Pulmonary artery endothelial cell (primary cell): ENCODE measurements around the gene SCNN1B. TPM values are rescaled to one million over a fixed set of nuclear protein-coding genes. Genes with fewer than 3 reads are reported as not detected.
"Not testable (repeated sequence)": the region's sequence is repeated elsewhere in the genome, so short reads cannot be mapped to it uniquely, and the experiment has no call there.

Experiments
- DNase-seq: peaks from one replicate; pipeline ENCODE4 v3.0.0-alpha.2; 2011; ENCODE audit warnings: low read depth, low spot score
- total RNA-seq: library from RNA; depleted of rRNA; stranded (reverse); fragments of >200 nt; gene quantifications from 2 replicates; pipeline ENCODE4 v1.2.3, GENCODE V29; 2014

SCNN1B gene
- total RNA-seq, 1 donor from 2014 or later, result not detected

DNA sequence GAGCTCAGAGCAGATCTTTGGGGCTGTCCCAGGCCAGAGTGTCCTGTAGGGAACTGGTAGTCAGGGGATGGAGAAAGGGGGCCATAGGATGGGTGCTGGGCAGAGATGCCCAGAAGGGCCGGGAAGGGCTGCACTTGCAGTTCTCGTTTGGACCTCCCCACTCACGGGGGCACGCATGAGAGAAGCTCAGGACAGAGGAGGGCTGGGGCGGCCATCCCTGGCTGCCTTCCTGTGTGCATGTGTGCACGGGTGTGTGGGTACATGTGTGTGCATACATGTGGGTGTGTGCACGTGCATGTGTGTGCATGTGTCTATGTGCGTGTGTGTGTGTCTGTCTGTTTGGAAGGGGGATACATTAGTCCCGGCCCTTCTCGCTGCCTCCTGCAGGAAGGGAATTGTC lies 77.6 kb downstream of the SCNN1B start:
- no peak for DNase-seq

- no peak for DNase-seq
Measured at GRCh38 chr16:23380501-23380951, 78.4 kb downstream of the SCNN1B start.

DNA sequence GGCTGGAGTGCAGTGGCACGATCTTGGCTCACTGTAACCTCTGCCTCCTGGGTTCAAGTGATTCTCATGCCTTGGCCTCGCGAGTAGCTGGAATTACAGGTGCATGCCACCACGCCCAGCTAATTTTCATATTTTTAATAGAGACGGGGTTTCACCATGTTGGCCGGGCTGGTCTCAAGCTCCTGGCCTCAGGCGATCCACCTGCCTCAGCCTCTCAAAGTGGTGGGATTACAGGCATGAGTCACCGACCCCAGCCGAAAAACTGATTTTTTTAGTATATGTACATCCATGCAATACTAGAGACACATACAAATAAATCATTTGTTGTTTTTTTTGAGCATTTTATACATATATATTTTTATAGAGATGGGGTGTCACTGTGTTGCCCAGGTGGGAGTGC lies 79.6 kb downstream of the SCNN1B start:
- not testable (repeated sequence) for DNase-seq

- no peak for DNase-seq
Measured at GRCh38 chr16:23382279-23382678, 80.2 kb downstream of the SCNN1B start.

GRCh38 chr16:23383881-23384280 lies 81.8 kb downstream of the SCNN1B start:
- DNase-seq, result no peak

GRCh38 chr16:23384878-23385277 lies 82.8 kb downstream of the SCNN1B start:
- DNase-seq, result no peak

GRCh38 chr16:23385441-23385840 lies 83.3 kb downstream of the SCNN1B start:
- DNase-seq, result no peak

- no peak for DNase-seq
Measured at GRCh38 chr16:23387666-23388065, 85.6 kb downstream of the SCNN1B start.

GRCh38 chr16:23388786-23389185 lies 86.7 kb downstream of the SCNN1B start:
- DNase-seq, result no peak

GRCh38 chr16:23389201-23389600 lies 87.1 kb downstream of the SCNN1B start:
- no peak for DNase-seq

DNA sequence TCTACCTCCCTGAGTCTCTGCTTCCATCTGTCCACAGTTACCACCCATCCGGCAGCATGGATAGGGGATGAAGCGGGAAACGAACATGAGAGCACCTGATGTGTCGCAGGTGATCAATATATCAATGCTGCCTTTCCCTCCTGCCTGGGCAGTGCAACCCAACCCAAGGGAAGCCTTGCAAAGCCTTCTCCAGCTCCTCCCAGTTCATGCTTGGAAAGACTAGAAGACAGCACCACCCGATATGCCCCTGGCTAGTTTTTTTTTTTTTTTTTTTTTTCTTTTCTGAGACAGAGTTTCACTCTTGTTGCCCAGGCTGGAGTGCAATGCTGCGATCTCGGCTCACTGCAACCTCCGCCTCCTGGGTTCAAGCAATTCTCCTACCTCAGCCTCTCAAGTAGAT lies 87.8 kb downstream of the SCNN1B start:
- DNase-seq, result not testable (repeated sequence)

DNA sequence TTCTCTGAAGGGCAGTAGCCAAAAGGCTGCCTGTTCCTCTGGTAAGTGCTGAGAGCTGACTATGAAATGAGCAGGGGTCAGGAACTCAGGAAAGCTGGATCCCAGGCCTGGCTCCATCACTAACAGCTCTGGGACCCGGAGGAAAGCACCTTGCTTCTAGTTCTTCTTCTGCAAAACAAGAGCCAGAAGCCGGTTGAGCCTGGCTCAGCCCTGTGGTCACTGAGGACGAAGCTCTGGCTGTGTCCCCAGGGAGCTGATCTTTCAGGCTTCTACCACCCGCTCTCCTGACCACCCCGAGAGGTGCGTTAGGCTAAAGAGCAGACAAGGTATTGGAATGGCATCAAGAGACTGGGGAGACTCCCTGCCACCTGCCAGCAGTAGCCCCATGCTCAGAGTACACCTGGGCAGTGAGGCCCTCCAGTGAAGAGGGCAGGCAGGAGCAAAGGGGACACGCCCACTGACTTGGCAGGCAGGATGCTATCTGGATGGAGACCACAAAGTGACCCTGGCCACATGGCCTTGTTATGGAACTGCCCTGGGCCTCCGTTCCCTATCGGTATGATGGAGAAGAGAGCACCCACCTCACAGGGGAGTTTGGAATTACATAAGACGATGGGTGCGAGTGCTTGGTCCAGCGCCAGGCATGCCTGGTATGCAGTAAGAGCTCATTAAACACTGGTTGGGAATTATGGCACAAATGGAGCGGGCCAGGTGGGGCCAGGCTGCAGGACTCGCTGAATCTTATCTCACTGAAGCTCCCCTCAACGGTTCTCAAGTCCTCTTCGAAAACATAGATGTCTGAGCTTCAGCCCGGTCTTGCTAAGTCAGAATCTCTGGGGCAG lies 89.5 kb downstream of the SCNN1B start:
- no peak for DNase-seq

GRCh38 chr16:23392223-23392600 lies 90.1 kb downstream of the SCNN1B start:
- no peak for DNase-seq

GRCh38 chr16:23394141-23394831 lies 92.2 kb downstream of the SCNN1B start:
- DNase-seq, result no peak

DNA sequence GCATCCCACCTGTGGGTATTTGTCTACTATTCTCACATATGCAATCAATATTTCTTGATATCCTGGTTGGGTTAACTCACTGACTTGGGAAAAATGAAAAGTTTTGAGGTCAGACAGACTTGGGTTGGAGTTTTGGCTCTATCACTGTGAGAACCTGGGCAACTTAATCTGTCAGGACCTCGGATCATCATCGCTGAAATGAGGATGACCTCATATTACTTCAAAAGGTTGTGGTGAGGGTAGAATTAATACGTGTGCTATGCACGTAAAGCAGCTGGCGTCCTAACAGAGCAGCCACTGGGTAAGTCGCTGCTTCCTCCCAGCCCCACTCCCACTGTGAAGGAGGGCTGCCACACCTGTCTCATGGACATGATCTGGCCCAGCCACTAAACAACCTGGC lies 93.6 kb downstream of the SCNN1B start:
- DNase-seq, result no peak

DNA sequence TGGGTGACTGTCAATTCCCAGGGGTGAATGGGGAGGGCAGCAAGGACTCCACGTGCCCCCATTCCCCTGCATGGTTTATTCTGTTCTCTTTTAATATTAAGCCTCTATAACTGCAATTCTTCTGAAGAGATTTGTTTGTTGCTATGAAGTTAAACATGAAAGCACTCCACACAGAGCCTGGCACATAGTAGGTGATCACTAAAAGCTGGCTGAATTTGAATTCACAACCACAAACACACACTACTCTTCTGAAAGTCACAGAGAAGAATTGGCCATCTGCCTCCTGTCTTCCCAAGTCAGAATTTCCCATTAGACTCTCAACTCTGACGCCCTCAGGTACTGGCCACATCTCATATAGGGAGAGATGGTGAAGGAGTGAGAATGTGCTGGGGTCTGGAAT lies 95.4 kb downstream of the SCNN1B start:
- no peak for DNase-seq

- DNase-seq, result no peak
Measured at GRCh38 chr16:23398987-23399805, 97.1 kb downstream of the SCNN1B start.

DNA sequence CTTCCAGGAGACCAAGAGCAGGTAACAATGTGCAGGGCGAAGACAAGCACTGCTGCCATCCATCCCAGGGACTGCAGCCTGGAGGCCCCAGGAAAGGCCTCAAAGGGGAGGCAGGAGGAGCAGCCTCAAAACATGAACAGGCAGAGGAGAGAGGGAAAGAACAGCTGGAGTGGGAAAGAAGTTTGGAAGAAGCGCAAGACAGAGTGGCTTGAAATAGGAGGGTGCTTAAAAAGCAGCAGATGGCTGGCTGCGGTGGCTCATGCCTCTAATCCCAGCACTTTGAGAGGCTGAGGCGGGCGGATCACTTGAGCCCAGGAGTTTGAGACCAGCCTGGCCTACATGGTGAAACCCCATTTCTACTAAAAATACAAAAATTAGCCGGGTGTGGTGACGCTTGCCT lies 98.3 kb downstream of the SCNN1B start:
- not testable (repeated sequence) for DNase-seq

DNA sequence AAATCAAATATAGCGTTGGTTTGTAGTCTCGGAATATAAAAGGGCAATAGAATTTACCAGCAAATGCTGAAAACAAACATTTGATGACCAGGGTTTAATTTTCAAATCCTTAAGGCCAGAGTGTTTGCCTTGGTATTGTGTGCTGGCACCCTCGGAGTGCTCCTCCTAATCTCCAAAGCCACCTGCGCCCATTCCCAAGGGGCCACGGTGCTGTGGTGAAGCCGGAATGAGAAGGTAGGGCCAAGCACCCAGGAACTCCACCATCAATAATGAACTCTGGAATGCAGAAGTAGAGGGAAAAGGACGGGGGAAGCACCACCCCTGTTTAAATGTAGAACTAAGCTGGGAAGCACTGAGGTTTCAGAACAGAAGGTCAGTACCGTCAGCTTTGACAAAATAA lies 99.0 kb downstream of the SCNN1B start:
- DNase-seq, result no peak

DNA sequence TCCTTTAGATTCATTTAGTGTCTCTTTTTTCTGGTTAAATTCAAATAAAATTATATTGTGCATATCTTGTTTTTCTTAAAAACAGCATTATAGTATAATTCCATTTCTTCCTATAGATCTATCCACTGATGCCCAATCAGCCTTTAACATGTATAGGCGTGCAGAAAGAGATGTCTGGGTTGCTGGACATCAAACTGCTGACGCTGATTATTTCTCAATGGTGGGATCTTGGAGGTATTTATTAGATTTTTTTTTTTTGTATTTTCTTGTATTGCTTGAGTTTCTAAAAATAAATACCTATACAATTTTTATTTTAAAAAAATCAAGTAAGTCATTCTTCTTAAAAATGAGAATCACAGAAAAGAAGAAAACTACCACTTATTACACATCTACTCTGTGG lies 100.0 kb downstream of the SCNN1B start:
- no peak for DNase-seq

- DNase-seq, result no peak
Measured at GRCh38 chr16:23403547-23403946, 101.4 kb downstream of the SCNN1B start.

GRCh38 chr16:23406024-23406423 lies 103.9 kb downstream of the SCNN1B start:
- DNase-seq, result no peak
